ENCODE data around the gene TTN. TPM values are rescaled to one million over a fixed set of nuclear protein-coding genes. Genes with fewer than 3 reads are reported as not detected.

Gene TTN
- total RNA-seq, 3 donors from 2014 or later = 2.9 to 23.4 (median 3.5) TPM

DNA sequence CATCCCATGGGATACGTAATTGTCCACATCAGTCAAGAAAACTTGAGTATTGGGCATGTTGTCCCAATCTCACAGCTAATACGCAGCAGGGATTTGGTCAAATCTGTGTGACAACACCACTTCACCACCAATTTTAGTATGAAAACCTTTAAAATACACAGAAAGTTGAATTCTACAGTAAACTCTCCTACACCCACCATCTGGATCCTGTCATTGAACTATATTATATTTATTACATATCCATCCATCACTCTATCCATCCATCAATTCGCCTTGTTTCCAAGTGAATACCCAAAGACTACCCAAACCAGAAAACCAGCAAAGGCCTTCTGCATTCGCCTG lies 328.0 kb downstream of the TTN start:
- H3K27ac ChIP-seq = peak overlapping the region; percentile 93 to 95
- intact Hi-C loops (cut with DNase I; ENCODE audit: low total_unique reads) = no loop called here
- TF ChIP-seq, protein P1, sequence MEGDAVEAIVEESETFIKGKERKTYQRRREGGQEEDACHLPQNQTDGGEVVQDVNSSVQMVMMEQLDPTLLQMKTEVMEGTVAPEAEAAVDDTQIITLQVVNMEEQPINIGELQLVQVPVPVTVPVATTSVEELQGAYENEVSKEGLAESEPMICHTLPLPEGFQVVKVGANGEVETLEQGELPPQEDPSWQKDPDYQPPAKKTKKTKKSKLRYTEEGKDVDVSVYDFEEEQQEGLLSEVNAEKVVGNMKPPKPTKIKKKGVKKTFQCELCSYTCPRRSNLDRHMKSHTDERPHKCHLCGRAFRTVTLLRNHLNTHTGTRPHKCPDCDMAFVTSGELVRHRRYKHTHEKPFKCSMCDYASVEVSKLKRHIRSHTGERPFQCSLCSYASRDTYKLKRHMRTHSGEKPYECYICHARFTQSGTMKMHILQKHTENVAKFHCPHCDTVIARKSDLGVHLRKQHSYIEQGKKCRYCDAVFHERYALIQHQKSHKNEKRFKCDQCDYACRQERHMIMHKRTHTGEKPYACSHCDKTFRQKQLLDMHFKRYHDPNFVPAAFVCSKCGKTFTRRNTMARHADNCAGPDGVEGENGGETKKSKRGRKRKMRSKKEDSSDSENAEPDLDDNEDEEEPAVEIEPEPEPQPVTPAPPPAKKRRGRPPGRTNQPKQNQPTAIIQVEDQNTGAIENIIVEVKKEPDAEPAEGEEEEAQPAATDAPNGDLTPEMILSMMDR (IDR thresholded peaks at IDR 0.05) = peak in 1 of 3 donors; percentile 3
- no peak for TF ChIP-seq POLR2A (IDR thresholded peaks at IDR 0.05)
- no peak for TF ChIP-seq POLR2AphosphoS5 (IDR thresholded peaks at IDR 0.05)
- H3K27me3 ChIP-seq = no peaks in the 10 kb centered on the region
- no peak for DNase-seq (ENCODE audit: low spot score in 2 of 2)
- H3K4me3 ChIP-seq = peak overlapping the region; percentile 51 to 92 (median 84)
- no peaks in the 10 kb centered on the region for H3K36me3 ChIP-seq
- H3K9me3 ChIP-seq = no peaks in the 10 kb centered on the region
- peaks cover 0 to 9% of the 10 kb centered on the region in 2 donors for H3K4me1 ChIP-seq

DNA sequence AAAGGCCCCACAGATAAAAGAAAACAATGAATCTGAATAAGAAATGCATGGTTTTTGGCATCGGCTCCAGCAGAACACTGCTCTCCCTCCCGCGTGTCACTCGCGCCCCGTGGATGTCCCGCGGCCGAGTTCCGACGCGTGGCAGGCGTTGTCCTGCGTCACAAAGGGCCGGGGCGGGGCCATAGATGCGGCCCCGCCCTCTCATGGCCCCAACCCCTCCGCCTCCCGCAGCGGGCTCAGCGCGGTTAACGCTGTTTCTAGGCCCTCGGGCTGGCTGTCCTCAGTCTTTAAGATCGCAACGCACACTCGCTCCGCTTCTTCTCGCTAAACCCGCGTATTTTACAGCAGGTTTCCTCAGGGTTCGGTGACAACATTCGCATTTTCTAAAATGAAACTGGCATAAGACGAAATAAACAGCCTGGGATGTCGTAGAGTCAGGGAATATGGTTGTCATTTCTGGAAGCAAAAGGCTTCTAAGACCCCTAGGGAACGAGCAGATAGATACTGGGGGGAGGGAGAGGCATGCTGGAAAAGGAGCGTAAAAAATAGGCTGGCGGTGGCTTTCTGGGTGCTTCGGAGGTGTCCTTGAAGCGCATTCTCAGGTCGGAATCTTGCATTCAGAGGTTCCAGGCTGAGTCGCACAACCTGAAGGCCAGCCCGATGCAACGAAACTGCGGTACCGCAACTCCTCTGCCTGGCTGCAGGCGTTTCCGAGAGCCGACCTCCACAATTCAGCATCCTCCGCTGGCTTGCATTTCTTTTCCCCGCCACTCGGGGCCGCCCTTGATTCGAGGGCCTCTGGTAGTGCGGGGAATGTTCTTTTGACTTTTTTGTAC lies 328.6 kb downstream of the TTN start, which contains the start of gene FKBP7:
FKBP7 (minus strand) TSS at position 162 of the 836 bp plus-strand sequence; CDS start at position 61, 101 bp downstream.
- peak within 1 kb of the TSS; percentile 51 to 92 (median 84) for H3K4me3 ChIP-seq
- DNase-seq (ENCODE audit: low spot score in 2 of 2) = peak; percentile 80 to 83
- no peaks in the 10 kb centered on the region for H3K27me3 ChIP-seq
- peaks cover 0 to 9% of the 10 kb centered on the region in 2 donors for H3K4me1 ChIP-seq
- TF ChIP-seq POLR2A (IDR thresholded peaks at IDR 0.05) = peak; percentile 65
- TF ChIP-seq, protein P1 (IDR thresholded peaks at IDR 0.05) = peak; percentile 7 to 61 (median 31)
- TF ChIP-seq POLR2AphosphoS5 (IDR thresholded peaks at IDR 0.05) = peak; percentile 69 to 82 (median 81)
- H3K27ac ChIP-seq = peak within 1 kb of the TSS; percentile 93 to 95
- H3K9me3 ChIP-seq = no peaks in the 10 kb centered on the region
- no peaks in the 10 kb centered on the region for H3K36me3 ChIP-seq
- intact Hi-C loops (cut with DNase I; ENCODE audit: low total_unique reads) = no loop called here

DNA sequence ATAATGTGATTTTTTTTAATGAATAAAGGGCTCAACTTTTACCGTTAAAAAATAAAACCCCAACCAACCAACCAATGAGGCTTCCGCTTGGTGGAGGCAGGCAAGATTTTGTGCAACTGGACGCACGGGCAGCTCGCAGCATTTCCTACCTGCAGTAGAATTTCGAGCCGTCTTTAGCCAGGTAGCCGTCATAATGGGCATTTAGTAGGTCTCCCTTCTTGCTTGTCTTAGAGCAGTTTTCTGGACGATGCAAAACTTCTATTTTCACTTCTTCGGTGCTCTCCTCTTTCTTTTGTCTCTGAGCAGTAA lies 329.1 kb downstream of the TTN start:
- no peaks in the 10 kb centered on the region for H3K36me3 ChIP-seq
- peak overlapping the region; percentile 51 to 92 (median 84) for H3K4me3 ChIP-seq
- DNase-seq (ENCODE audit: low spot score in 2 of 2) = no peak
- TF ChIP-seq, protein P1 (IDR thresholded peaks at IDR 0.05) = no peak
- TF ChIP-seq POLR2AphosphoS5 (IDR thresholded peaks at IDR 0.05) (no peak), POLR2A (IDR thresholded peaks at IDR 0.05) (no peak)
- peaks cover 0 to 9% of the 10 kb centered on the region in 2 donors for H3K4me1 ChIP-seq
- no peaks in the 10 kb centered on the region for H3K27me3 ChIP-seq
- peak overlapping the region; percentile 93 to 95 for H3K27ac ChIP-seq
- no peaks in the 10 kb centered on the region for H3K9me3 ChIP-seq
- intact Hi-C loops (cut with DNase I; ENCODE audit: low total_unique reads) = no loop called here

DNA sequence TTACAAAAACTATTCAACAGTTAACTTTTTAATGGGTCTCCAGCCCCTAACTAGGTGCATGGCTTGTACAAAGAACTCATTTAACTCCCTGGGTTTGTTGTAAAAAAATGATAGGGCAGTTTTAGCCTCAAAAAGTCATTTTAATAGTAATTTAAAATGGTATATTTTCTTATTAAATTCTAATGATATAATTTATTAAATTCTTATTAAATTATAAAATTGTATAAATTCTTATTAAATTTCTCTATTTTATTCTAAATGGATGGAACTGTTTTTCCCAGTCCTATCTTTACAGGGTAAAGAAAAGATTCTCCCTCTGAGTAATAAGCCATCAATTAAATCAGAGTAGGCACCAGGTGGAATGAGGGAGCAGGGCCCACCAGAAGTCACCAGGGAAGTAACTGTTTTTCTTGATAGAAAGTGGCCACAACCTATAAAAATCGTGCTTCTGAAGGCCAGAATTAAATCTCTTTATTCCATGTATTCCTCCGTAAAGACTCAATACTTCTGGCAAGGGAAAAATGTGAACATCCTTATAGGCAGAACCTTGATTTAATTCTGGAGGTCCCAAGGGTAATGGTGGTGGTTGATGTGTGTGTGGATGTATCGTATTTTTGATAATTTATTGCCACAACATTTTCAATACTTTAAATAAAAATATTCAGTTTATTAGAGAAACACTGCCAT lies 329.6 kb downstream of the TTN start:
- H3K4me1 ChIP-seq = peaks cover 0 to 6% of the 10 kb centered on the region in 2 donors
- TF ChIP-seq, protein P1 (IDR thresholded peaks at IDR 0.05) = no peak
- TF ChIP-seq POLR2AphosphoS5 (IDR thresholded peaks at IDR 0.05) (no peak), POLR2A (IDR thresholded peaks at IDR 0.05) (no peak)
- intact Hi-C loops (cut with DNase I; ENCODE audit: low total_unique reads) = no loop called here

DNA sequence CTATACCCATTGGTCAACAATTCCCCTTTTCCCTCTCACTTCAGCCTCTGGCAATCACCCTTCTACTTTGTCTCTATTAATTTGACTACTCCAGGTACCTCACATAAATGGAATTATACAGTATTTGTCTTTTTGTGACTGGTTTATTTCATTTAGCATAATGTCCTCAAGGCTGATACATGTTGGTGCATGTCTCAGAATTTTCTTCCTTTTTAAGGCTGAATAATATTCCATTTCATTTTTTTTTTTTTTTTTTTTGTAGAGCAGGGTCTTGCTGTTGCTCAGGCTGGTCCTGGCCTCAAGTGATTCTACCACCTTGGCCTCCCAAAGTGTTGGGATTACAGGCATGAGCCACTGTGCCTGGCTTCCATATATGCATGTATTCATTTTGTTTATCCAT lies 330.7 kb downstream of the TTN start:
- TF ChIP-seq, protein P1 (IDR thresholded peaks at IDR 0.05) = no peak
- no peak for TF ChIP-seq POLR2AphosphoS5 (IDR thresholded peaks at IDR 0.05)
- no peak for TF ChIP-seq POLR2A (IDR thresholded peaks at IDR 0.05)
- intact Hi-C loops (cut with DNase I; ENCODE audit: low total_unique reads) = no loop called here
- Histone ChIP-seq H3K36me3 (no peaks in the 10 kb centered on the region), H3K4me3 (no peak overlapping the region), H3K27ac (no peak overlapping the region), H3K4me1 (no peaks in the 10 kb centered on the region), H3K9me3 (no peaks in the 10 kb centered on the region), H3K27me3 (no peaks in the 10 kb centered on the region)
- no peak for DNase-seq (ENCODE audit: low spot score in 2 of 2)

More for the DNA sequence above, 329.6 kb downstream of the TTN start:
- no peaks in the 10 kb centered on the region for H3K36me3 ChIP-seq
- no peaks in the 10 kb centered on the region for H3K9me3 ChIP-seq
- H3K4me3 ChIP-seq = peak overlapping the region; percentile 51 to 92 (median 84)
- DNase-seq (ENCODE audit: low spot score in 2 of 2) = no peak
- no peaks in the 10 kb centered on the region for H3K27me3 ChIP-seq
- H3K27ac ChIP-seq = peak overlapping the region in 1 of 2 donors; percentile 95

Data from breast epithelium (tissue), 4 donors.